ENCODE measurements around the gene ZNF732. TPM values are rescaled to one million over a fixed set of nuclear protein-coding genes. Genes with fewer than 3 reads are reported as not detected.

Gene ZNF732
- total RNA-seq, 1 experiment from 2014 or later = not detected

Other genes with a start within 250 kb of the ZNF732 start
- gene ZNF718, start 181.0 kb downstream of the ZNF732 start, total RNA-seq (2014; rRNA removed; shearing (Covaris generic); ENCODE audit: low replicate concordance) = 2.2 and 3.9 TPM in 2 replicates
- gene ZNF141, start 32.3 kb upstream of the ZNF732 start, total RNA-seq (2014; rRNA removed; shearing (Covaris generic); ENCODE audit: low replicate concordance) = 0.22 and 0.79 TPM in 2 replicates
- gene ZNF721, start 193.7 kb upstream of the ZNF732 start, total RNA-seq (2014; rRNA removed; shearing (Covaris generic); ENCODE audit: low replicate concordance) = 1.6 and 4.8 TPM in 2 replicates
- 13.2 and 25.4 TPM in 2 replicates for gene PIGG, start 193.7 kb upstream of the ZNF732 start, total RNA-seq (2014; rRNA removed; shearing (Covaris generic); ENCODE audit: low replicate concordance)

Measured in MG63 (cell line).